GM18870 (cell line): ENCODE results near the gene AKAP13.
"Not testable (repeated sequence)": the region's sequence is repeated elsewhere in the genome, so short reads cannot be mapped to it uniquely, and the experiment has no call there.

Experiments used
- ATAC-seq: cut with Tn5 transposase; IDR thresholded peaks from one replicate; pipeline ENCODE4 v1.9.1; 2021; ENCODE audit warnings: moderate library complexity; ENCODE audit not compliant: unreplicated experiment

The AKAP13 gene

DNA sequence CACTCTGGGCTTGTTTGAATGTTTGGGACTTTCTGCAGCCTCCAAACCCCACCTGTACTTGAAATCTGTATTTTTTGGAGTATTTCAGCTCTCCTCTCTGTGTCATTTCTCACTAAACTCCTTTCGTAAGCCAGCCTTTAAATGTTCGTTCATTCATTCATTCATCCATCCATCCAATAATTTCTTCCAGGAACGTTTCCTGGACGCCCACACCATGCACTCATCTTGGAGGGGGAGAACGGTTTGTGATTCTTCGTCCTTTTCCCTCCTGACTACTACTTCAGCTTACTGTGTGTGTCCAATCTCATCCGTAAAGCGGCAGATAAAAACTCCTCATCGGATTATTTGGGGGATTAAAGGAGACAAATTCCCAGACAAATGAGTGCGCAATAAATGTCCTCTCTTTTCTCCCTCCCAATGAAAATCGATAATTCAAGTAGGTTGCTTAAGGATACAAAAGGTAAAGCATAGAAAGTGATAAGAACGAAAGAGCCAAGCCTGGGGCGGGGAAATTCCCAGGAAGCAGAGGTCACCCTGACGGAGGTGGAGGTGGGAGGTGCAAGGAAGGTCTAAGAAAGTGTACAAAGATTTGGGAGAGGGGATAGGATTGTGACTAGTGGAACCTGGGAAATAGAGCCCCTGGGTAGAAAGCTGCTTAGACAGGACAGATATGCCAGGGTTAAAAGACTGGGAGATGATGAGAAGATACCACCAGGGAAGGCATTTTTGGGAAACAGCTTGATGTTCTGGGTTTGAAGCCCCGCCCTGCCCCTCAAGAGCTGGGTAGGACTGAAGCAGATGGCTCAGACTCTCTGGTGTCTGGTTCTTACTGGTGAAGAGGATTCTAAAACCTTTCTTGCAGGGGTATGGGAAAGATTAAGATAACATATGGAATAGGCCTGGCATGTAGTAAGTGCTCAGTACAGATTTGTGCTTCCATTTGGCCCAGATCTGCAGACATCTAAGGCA lies 415.2 kb downstream of the AKAP13 start:
- ATAC-seq: peak; percentile 12

DNA sequence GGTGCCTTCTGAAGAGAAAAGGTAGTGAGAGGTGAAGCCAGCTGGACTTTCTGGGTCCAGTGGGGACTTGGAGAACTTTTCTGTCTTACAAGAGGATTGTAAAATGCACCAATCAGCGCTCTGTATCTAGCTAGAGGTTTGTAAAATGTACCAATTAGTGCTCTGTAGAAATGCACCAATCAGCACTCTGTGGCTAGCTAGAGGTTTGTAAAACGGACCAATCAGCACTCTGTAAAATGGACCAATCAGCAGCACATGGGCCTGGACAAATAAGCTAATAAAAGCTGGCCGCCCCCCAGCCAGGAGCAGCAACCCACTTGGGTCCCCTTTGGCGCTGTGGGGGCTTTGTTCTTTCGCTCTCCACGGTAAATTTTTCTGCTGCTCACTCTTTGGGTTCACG lies 416.0 kb downstream of the AKAP13 start:
- not testable (repeated sequence) for ATAC-seq
